Measurements from ENCODE around the gene KRT86.

DNA sequence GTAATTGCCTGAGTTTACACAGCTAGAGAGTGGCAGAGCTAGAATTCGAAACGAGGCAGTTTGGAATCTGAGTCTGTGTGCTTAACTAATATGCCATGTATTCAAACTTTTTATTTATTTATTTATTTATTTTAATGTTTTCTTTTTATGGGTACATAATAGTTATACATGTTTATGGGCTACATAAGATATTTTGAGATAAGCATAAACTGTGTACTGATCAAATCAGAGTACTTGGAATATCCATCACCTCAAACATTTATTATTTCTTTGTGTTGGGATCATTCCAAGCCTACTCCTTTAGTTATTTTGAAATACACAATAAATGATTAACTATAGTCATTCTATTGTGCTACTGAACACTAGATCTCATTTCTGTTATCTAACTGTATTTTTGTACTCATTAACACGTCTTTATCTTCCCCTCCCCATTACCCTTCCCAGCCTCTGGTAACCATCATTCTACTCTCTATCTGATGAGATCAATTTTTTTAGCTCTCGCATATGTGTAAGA lies 24.3 kb downstream of the KRT86 start:
- no peak for TF ChIP-seq CTCF (IDR thresholded peaks at IDR 0.05)
- no peak for TF ChIP-seq TAF1 (IDR thresholded peaks at IDR 0.05; ENCODE audit: borderline replicate concordance, low read depth, low read length)
- TF ChIP-seq, protein P1, sequence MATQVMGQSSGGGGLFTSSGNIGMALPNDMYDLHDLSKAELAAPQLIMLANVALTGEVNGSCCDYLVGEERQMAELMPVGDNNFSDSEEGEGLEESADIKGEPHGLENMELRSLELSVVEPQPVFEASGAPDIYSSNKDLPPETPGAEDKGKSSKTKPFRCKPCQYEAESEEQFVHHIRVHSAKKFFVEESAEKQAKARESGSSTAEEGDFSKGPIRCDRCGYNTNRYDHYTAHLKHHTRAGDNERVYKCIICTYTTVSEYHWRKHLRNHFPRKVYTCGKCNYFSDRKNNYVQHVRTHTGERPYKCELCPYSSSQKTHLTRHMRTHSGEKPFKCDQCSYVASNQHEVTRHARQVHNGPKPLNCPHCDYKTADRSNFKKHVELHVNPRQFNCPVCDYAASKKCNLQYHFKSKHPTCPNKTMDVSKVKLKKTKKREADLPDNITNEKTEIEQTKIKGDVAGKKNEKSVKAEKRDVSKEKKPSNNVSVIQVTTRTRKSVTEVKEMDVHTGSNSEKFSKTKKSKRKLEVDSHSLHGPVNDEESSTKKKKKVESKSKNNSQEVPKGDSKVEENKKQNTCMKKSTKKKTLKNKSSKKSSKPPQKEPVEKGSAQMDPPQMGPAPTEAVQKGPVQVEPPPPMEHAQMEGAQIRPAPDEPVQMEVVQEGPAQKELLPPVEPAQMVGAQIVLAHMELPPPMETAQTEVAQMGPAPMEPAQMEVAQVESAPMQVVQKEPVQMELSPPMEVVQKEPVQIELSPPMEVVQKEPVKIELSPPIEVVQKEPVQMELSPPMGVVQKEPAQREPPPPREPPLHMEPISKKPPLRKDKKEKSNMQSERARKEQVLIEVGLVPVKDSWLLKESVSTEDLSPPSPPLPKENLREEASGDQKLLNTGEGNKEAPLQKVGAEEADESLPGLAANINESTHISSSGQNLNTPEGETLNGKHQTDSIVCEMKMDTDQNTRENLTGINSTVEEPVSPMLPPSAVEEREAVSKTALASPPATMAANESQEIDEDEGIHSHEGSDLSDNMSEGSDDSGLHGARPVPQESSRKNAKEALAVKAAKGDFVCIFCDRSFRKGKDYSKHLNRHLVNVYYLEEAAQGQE (IDR thresholded peaks at IDR 0.05; ENCODE audit: low read depth, low read length): no peak
- TF ChIP-seq MEF2A (IDR thresholded peaks at IDR 0.05; ENCODE audit: borderline replicate concordance, low read depth): no peak
- TF ChIP-seq EZH2phosphoT487 (IDR thresholded peaks at IDR 0.05; ENCODE audit: borderline replicate concordance, low read depth): no peak
- TF ChIP-seq RAD21 (IDR thresholded peaks at IDR 0.05; ENCODE audit: low read length): no peak
- no peak for TF ChIP-seq NFIC (IDR thresholded peaks at IDR 0.05; ENCODE audit: borderline replicate concordance)
- TF ChIP-seq POLR2AphosphoS5 (IDR thresholded peaks at IDR 0.05; ENCODE audit: low read depth, low read length): no peak
- TF ChIP-seq NRF1 (IDR thresholded peaks at IDR 0.05; ENCODE audit: low read depth, low read length): no peak
- no peak for TF ChIP-seq MXI1 (IDR thresholded peaks at IDR 0.05; ENCODE audit: low read depth, low read length)
